NCI-H1092 treated with DMSO at 0.1 percent for 48 hours (cell line): ENCODE results near the gene PPP1R11.
"Not testable (repeated sequence)": the region's sequence is repeated elsewhere in the genome, so short reads cannot be mapped to it uniquely, and the experiment has no call there.

Experiments used
- DNase-seq: peaks from one replicate; lab custom pipeline; 2025; lab: John Stamatoyannopoulos, UW

The PPP1R11 gene

DNA sequence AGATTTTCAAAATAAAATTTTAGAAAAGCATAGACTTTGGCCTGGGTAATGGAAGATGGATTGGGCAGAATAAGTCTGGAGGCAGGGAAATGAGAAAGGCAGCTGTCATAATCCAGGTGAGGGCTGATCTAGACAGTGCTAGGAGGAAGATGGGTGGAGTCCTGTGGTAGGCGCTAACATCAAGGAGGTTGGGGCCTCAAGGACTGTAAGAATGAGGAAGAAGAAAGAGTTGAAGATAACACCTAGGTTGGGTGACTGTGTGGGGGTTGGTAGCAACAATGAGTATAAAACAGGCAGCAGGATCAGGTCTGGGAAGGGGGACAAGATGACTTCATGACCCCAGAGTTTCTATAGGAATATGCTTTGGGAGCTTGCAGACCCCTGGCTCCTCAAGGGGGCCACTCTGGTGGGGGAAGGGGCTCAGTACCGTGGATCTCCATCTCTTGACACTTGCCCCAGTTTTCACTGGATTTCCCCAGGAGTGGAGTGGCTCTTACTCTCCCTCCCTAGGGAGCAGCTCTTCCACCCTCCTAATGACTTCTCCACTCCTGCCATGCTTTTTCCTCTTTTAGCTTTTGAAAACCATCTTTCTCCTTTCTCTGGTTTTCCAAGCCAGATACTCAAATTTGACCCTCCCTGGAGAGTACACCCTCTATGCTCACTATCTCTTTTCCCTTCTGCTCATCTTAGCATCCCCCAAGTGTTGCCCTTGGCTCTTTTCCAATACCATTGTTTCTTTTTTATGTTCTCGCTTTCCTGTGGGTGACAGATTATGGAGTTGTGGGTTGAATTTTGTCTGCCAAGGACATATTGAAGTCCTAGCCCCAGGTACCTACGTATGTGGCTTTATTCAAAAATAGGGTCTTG lies 31.1 kb downstream of the PPP1R11 start:
- no peak for DNase-seq

DNA sequence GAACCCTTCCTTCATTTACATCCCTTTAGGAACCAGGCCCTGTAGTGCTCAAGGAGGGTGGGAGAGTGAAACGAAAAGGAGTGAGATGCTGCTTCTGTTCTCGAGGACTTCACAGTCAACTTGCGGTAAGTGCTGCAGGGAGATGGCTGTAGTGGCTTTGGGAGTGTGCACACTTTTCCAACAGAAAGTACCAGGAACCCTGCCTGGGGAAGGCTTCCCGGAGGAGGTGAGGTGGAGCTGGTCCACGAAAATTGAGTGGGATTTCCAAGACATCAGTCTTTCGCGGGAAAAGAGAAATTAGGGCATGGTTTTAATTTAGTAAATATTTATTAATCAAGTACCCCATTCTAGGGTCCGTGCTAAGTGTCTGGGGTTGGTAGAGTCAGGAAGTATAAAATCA lies 33.2 kb downstream of the PPP1R11 start:
- DNase-seq: no peak

DNA sequence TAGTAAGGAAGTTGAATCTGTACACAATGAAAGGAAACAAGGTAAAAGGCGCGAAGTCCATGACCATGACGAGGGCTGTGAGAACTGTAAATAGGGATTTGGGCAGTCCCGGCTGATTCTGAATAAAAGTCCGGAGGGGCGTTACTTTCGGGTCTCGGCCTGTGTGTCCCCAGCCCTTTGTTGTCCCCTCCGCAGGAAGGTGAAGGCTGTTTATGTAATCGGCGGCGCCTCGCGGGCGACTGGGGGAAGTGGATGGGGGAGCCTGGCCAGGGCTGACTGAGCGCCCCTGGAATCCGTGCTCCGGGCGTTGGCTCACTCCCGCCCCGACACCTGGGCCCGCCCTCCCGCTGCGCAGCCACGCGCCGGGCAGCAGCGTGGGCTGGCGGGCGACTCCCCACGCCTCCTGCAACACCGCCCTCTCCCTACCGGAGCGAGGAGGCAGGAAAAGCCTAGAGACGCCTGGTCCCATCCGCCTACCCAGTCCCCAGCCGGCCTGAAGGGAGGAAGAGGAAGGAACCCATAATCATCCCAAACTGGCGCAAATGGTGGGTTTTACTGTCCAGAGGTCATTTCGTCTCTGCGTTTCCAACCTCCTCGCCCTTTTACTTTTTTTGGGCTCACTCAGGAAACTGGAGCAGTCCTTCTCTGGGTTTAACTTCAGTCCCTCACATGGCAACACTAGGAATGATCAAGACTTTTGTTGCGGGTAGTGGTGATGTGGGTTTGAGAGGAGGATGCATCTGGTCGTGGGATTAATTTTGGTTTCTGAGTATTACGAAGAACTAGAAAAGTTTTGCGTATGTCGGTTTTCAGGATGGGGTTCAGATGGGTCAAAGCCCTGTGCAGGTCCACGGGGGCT lies 33.8 kb downstream of the PPP1R11 start:
- no peak for DNase-seq

DNA sequence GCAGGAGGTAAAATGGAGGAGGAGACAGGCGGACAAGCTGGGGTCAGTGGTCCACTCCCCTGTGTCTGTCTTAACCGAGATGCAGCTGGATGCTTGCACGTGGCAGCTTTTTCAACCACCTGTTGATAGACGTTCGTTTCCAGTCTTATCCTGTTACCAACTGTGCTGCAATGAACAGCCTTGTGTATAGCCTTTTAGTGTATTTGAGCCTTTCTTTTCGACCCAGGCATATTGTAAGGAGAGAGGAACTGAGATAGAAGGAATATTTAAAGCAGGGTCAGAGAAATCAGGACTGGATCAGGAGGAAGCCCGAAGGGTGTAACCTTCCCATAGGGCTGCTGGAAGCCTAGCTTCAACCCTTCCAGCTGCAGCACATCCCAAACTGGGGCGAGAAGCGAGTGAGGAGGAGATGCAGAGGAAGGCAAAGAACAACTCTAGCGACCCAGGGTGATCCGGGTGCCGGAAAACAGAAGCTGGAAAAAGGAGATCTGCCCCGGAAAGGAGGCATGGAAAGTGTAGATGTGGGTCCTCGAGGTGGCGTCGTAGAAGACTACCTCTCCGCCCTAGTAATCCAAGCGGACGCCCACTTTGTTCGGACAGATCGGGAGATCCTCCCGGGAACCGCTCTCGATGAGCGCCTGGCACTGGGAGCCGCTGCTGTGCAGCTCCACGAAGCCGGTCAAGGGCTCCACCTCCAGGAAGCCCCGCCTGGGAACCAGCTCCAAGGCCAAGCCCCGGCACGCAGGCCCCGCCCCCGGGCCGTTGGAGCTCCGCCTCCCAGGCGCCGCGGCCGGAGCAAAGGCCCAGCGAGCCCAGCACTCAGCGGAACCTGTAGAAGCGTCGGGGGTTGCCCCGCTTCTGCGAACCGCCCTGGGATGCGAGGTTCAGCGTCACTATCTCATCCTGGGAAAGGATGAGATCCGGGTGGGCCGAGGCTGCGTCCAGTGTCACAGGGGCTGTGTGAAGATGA lies 34.7 kb downstream of the PPP1R11 start:
- DNase-seq: peak; percentile 28

DNA sequence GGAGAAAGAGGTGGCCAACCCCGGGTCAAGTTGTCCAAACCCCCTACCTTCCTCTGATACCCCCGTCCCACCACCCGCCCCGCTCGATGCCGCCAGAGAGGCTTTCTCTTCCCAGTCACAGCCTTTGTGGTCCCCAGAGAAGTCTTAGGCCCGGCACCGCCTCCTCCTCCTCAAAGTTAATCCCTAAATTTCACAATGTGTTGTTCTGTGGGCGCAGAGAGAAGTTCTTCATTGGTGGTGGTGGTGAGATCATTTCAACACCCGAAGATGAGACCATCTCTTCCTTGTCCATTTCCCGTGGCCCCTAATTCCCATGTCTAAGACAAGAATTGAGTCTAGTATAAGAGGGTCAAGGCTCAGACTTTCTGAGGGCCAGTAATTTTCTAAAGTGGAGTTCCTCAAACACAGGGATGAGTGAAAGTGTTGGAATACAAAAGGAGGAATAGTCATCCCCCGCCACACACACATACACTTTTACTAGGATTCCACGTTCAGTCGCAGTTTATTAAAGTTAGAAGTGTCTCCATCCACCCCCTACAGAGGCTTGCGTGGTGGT lies 35.5 kb downstream of the PPP1R11 start:
- DNase-seq: no peak

DNA sequence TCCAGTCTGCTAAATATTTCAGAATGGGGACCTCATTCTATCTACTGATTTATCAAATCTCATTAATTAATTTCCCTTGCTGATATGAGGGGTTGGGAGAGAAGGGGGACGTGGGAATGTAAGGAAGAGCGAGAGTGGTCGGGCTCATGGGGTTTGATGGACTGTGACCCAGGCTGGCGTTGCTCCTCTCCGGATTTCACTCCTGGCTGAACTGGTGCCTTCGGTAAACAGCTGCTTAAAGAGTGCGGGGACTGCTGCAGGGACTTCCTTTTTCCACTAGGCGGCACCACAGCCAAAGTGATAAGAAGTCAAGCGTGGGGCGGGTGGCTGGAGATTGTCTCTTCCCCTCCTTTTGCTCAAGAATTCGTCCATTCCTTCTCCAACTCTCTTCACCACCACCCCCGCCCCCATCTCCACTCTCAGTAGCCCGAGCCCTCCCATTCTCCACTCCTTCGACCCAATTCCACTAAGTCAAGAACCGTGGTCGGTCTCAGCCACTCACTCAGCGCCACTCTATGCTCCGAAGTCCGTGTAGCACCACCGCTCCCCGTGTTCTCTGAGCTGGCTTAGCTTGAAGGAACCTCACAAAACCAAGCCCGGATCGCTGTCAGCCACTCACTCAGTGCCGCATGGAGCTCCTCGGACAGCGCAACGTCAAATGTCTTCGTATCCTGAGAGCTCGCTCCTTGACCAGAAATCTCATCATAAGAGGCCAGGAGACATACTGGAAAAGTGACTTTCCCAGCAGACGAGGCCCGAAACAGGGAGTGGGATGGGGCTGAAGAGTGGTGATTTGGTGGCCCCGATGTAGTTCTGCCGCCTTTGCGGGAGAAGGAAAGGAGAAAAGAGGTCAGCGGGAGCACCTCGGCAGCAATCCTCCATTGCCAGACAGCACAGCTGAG lies 36.2 kb downstream of the PPP1R11 start:
- DNase-seq: peak; percentile 46

DNA sequence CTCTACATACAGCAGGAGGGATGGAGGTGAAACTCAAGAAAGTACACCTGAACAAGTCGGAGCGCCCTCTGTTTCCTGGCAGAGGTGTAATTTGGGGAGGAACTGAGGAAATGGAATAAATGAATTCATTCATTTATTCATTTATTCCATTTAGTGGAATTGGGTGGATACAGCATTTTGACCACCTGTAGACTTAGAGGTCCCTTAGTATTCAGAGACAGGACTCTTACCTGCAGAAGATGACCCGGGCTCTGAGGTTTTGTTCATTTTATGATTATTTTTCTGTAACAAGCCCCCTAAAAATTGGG lies 36.8 kb downstream of the PPP1R11 start:
- no peak for DNase-seq

DNA sequence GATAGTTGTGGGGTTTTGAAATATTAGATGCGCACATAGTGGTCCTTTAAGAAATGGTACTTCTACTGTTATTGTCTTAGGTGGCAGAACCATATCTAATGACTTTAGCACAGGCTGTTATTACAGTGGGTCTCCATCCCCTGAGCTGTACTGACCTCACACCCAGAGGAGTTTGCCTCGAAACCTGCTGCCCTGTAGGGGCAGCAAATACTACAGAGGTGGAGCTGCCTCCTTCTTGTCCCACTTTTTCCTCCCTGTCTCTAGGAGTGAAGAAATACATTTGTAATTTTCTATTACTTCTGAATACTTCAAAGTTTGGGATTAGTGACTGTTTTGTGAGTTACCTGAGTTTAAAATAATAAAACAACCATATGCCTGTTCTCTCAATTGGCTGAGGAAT lies 37.7 kb downstream of the PPP1R11 start:
- DNase-seq: no peak

DNA sequence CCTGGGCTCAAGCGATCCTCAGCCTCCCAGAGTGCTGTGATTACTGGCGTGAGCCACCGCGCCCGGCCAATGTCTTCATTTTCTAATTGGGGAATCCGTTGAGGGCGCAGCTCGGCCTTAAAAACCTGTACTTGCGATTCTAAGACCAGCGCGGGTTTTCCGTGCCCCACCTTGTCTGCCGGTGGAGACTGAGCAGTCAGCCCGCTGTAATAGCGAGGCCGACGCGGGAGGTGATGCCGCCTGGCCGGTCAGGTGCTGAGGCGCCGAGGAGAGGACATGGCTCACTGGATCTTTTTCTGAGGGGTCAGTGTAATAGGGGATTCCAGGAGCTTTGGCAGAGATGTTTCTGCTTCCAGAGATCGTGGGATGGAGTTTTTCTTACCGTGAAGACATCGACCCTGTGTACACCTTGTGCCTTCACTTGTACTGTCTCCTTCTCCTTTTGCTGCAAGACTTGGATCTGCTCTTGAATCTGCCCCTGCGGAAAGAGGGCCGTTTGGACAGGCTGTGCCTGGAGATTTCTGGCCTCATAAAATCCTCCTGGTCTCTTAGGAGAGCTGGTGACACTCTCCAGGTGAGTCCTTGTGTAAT lies 44.4 kb downstream of the PPP1R11 start:
- DNase-seq: no peak

DNA sequence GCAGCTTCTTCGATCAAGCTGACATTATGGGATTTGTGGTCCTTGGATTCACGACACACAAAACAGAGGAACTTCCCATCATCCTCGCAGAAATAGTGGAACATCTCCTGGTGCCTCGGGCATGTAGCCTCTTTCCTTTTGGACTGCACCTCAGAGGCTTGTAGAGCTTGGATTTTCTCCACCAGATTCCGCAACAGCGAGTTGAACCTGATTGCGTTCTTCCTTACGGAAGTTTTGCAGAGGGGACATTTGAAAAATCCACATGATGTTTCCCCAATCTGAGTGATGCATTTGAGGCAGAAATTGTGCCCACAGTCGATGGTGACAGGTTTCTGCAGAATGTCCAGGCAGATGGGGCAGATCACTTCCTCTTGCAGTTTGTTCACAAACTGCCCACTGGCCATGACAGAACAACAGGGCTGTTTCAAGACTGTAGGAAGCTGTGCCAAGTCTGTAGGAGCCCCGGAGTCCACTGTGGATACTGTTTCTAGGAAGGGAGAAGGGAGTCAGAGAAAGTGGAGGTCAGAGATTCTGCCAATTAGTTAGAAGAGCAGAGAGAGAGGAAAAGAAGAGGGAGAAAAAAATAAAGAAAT lies 45.5 kb downstream of the PPP1R11 start:
- DNase-seq: no peak

DNA sequence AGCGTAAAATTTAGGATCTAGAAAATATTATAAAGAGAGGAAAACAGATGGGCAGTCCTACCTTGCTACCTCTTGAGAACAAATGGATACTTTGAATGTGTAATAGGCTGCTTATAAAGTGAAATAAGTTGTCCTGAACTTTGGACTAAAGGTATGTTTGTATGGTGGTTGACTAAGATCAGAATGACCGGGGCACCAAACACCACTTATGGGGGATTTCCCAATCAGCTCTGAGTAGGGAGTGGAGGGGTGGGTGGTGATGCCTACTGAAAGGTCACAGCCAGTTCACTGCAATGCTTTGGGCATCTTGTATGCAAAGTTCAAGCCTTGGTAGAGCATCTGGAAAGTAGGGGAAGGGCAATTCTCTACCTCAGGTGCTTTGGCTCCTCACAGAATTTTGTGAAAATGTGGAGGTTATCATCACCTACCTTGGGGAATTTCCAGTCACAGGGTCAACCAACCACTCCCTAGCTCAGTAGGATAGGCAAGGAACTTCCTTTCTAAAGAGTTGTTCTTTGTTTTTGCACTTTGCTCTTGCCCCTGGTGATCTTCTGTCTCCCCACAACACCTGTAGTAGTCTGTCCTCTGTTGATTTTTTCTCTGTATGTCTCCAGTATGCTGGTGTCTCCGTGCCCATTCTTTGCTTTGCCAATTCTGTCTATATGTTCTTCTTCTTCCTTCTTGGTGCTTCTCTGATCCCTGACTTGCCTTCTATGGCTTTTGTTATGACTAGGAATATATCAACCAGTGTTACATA lies 46.2 kb downstream of the PPP1R11 start, which contains the start of gene TRIM31:
TSS of gene TRIM31 (minus strand) at position 88 of the 757 bp plus-strand sequence. CDS start 285 bp downstream, outside the sequence.
- no peak for DNase-seq

DNA sequence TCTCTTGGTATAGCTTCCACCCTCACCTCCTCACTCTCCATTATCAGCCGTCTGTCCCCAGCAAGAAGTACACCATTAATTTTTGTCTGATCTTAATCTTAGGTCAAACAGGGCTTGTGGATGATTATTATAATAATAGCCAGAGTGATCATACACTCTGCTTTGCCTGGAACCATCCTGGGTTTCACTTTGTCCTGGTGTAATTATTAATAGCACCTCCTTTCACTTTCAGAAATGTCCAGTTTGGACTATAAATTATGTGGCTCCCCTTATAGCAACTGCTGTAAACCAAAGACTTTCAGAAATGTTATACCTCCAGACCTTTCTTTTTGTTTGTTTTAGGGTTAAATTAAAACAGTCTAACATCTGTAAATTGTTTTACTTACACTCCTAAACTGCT lies 46.8 kb downstream of the PPP1R11 start:
- no peak for DNase-seq

DNA sequence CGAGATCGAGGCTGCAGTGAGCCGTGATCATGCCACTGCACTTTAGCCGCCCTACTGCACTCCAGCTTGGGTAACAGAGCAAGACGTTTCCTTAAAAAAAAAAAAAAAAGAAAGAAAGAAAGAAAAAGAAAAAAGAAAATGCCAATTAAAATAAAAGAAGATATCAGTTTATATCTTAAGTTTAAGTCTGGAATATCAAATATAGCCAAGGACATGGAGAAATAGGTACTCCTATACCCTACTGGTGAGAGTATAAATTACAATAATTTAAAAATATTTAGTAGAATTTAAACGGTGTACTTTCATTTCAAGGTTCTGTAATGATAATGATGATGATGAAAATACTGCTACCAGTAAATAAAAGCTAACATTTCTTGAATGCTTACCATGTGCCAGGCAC lies 49.7 kb downstream of the PPP1R11 start:
- DNase-seq: no peak

DNA sequence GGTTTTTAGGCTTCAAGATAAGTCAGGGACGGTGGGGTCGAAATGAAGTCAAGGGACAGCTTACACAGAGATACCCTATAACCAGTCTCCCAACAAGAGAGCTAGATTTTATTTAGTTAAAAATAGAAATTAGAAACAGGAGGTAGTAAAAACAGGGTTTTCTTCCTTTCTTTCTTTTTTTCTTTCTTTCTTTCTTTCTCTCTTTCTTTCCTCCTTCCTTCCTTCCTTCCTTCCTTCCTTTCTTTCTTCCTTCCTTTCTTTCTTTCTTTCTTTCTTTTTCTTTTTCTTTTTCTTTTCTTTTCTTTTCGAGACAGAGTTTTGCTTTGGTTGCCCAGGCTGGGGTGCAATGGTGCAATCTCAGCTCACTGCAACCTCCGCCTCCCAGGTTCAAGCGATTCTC lies 51.7 kb downstream of the PPP1R11 start:
- not testable (repeated sequence) for DNase-seq
